IMR-90 (cell line): ENCODE measurements around the gene CRYBA2. TPM values are rescaled to one million over a fixed set of nuclear protein-coding genes. Genes with fewer than 3 reads are reported as not detected.

Experiments used
- ATAC-seq: fragments of 200-7000 bp; cut with Tn5 transposase; 2 replicates; pipeline ENCODE4 v1.9.1; 2020; ENCODE audit warnings: low read depth, mild to moderate bottlenecking, moderate library complexity
- BruUV-seq: library from RNA; stranded (reverse); fragments of 400-500 nt; replicated peaks from 2 replicates; lab custom pipeline; 2021; lab: Mats Ljungman, UMichigan
- CTCF ChIA-PET: fragments of 300-600 bp; formaldehyde crosslinking; extraction: SDS; loops from one replicate; lab custom pipeline; 2021; ENCODE audit warnings: antibody characterized with exemption; lab: Yijun Ruan, JAX
- POLR2A ChIA-PET: fragments of 300-600 bp; sonication (Branson Sonifier 250); formaldehyde crosslinking; loops from one replicate; lab custom pipeline; 2022; ENCODE audit warnings: antibody characterized with exemption; ENCODE audit not compliant: unreplicated experiment; lab: Charles Lee
- DNase-seq: peaks from one replicate; pipeline ENCODE4 v3.0.0; 2013
- H2AFZ ChIP-seq: replicated peaks from 2 replicates; pipeline ENCODE3; 2013; ENCODE audit warnings: low read length, mild to moderate bottlenecking; ENCODE audit not compliant: poor library complexity
- H2AK5ac ChIP-seq: 2 replicates; pipeline ENCODE4 v1.6.1; 2013; ENCODE audit warnings: low read depth, low read length, inconsistent platforms
- H2AK9ac ChIP-seq: replicated peaks from 2 replicates; pipeline ENCODE3; 2013; ENCODE audit warnings: mild to moderate bottlenecking, low read depth, low read length, moderate library complexity; ENCODE audit not compliant: poor library complexity
- H2BK120ac ChIP-seq: 2 replicates; pipeline ENCODE4 v1.6.1; 2013; ENCODE audit warnings: low read depth, low read length, inconsistent platforms
- H2BK15ac ChIP-seq: 3 replicates; pipeline ENCODE4 v1.6.1; 2013; ENCODE audit warnings: low read depth, low read length, inconsistent platforms
- H2BK20ac ChIP-seq: 2 replicates; pipeline ENCODE4 v1.6.1; 2013; ENCODE audit warnings: low read depth, mild to moderate bottlenecking, inconsistent platforms, low read length, moderate library complexity
- H2BK5ac ChIP-seq: 2 replicates; pipeline ENCODE4 v1.6.1; 2013; ENCODE audit warnings: mild to moderate bottlenecking, low read depth, low read length, inconsistent platforms; ENCODE audit not compliant: poor library complexity, severe bottlenecking
- H3K14ac ChIP-seq: replicated peaks from 2 replicates; pipeline ENCODE4 v1.6.1; 2013; ENCODE audit warnings: low read depth, low read length, inconsistent platforms
- H3K18ac ChIP-seq: 2 replicates; pipeline ENCODE4 v1.6.1; 2013; ENCODE audit warnings: low read depth, low read length, control low read depth
- H3K23ac ChIP-seq: 2 replicates; pipeline ENCODE4 v1.6.1; 2013; ENCODE audit warnings: low read depth, low read length, inconsistent platforms
- H3K27ac ChIP-seq: 2 replicates; pipeline ENCODE4 v1.5.1; 2013; ENCODE audit warnings: mild to moderate bottlenecking, control low read depth, low read length; ENCODE audit not compliant: insufficient read depth
- H3K27me3 ChIP-seq: 2 replicates; pipeline ENCODE4 v1.6.1; 2013; ENCODE audit warnings: low read length; ENCODE audit not compliant: control insufficient read depth, insufficient read depth
- H3K36me3 ChIP-seq: 2 replicates; pipeline ENCODE4 v1.6.1; 2013; ENCODE audit warnings: low read length, mixed read lengths; ENCODE audit not compliant: control insufficient read depth, insufficient read depth
- H3K4ac ChIP-seq: 2 replicates; pipeline ENCODE4 v1.6.1; 2013; ENCODE audit warnings: low read depth, low read length, inconsistent platforms
- H3K4me1 ChIP-seq: 2 replicates; pipeline ENCODE4 v1.6.1; 2013; ENCODE audit warnings: low read length, mixed read lengths; ENCODE audit not compliant: control insufficient read depth, insufficient read depth
- H3K4me2 ChIP-seq: 2 replicates; pipeline ENCODE4 v1.6.1; 2013; ENCODE audit warnings: low read depth, mild to moderate bottlenecking, control low read depth, low read length, moderate library complexity
- H3K4me3 ChIP-seq: 2 replicates; pipeline ENCODE4 v1.5.1; 2013; ENCODE audit warnings: low read depth, mild to moderate bottlenecking, control low read depth, low read length, moderate library complexity; ENCODE audit not compliant: insufficient read depth
- H3K56ac ChIP-seq: 2 replicates; pipeline ENCODE4 v1.6.1; 2013; ENCODE audit warnings: low read length, inconsistent platforms; ENCODE audit not compliant: insufficient read depth; ENCODE audit errors: extremely low read depth
- H3K79me1 ChIP-seq, 2 experiments: 2 replicates each; pipeline ENCODE4 v1.6.1; 2013; ENCODE audit warnings: low read length in 2 of 2, inconsistent platforms in 1 of 2, low read depth in 1 of 2
- H3K9ac ChIP-seq: 2 replicates; pipeline ENCODE4 v1.6.1; 2013; ENCODE audit warnings: low read depth, low read length, control low read depth
- H3K9me1 ChIP-seq: 2 replicates; pipeline ENCODE4 v1.6.1; 2013; ENCODE audit warnings: low read length, inconsistent platforms; ENCODE audit not compliant: insufficient read depth
- H3K9me3 ChIP-seq: 2 replicates; pipeline ENCODE4 v1.6.1; 2013; ENCODE audit warnings: low read length; ENCODE audit not compliant: control insufficient read depth, insufficient read depth
- H4K20me1 ChIP-seq: 2 replicates; pipeline ENCODE4 v1.6.1; 2013; ENCODE audit warnings: low read length, inconsistent platforms; ENCODE audit not compliant: insufficient read depth
- H4K5ac ChIP-seq: 2 replicates; pipeline ENCODE4 v1.6.1; 2013; ENCODE audit warnings: mild to moderate bottlenecking, low read depth, low read length, control low read depth
- H4K8ac ChIP-seq, 2 experiments: 2 replicates each; pipeline ENCODE4 v1.6.1; 2013; ENCODE audit warnings: low read depth in 2 of 2, low read length in 2 of 2, control low read depth in 1 of 2, inconsistent platforms in 1 of 2
- H4K91ac ChIP-seq: 2 replicates; pipeline ENCODE4 v1.6.1; 2013; ENCODE audit warnings: low read depth, low read length, inconsistent platforms; ENCODE audit not compliant: insufficient read depth
- BHLHE40 ChIP-seq: fragments of 150-350 bp; IDR thresholded peaks from 2 replicates; pipeline ENCODE4 v1.6.1; 2016; ENCODE audit warnings: mild to moderate bottlenecking, low read depth, low read length
- CEBPB ChIP-seq: IDR thresholded peaks from 2 replicates; pipeline ENCODE4 v1.6.1; 2012; ENCODE audit warnings: low read depth, low read length, improper control_type of control experiment
- CHD1 ChIP-seq: IDR thresholded peaks from 2 replicates; pipeline ENCODE4 v1.6.1; 2012; ENCODE audit warnings: low read depth, low read length, improper control_type of control experiment
- FOS ChIP-seq: fragments of 150-350 bp; IDR thresholded peaks from 2 replicates; pipeline ENCODE4 v1.6.1; 2016; ENCODE audit warnings: low read depth, low read length
- MAFK ChIP-seq: IDR thresholded peaks from 2 replicates; pipeline ENCODE4 v1.6.1; 2012; ENCODE audit warnings: low read depth, low read length, improper control_type of control experiment
- RAD21 ChIP-seq: IDR thresholded peaks from 2 replicates; pipeline ENCODE4 v1.6.1; 2012; ENCODE audit warnings: low read length, improper control_type of control experiment
- SMC3 ChIP-seq: fragments of 150-350 bp; IDR thresholded peaks from 2 replicates; pipeline ENCODE4 v1.6.1; 2016; ENCODE audit warnings: low read depth, mild to moderate bottlenecking, antibody characterized with exemption, low read length, moderate library complexity
- WGBS, 2 experiments: methylation state at CpG; one replicate each; pipeline versions ENCODE4 v1.1.5 to v1.1.7; 2013; ENCODE audit warnings: missing lambda C conversion rate in 2 of 2; ENCODE audit not compliant: insufficient read length in 1 of 2; ENCODE audit errors: extremely low coverage in 2 of 2; 5-methylcytosine and 5-hydroxymethylcytosine counted together
- dilution Hi-C: fragments of 300-500 bp; cut with HindIII; formaldehyde crosslinking; loops from one replicate; pipeline ENCODE4 v1.14.3; 2018; ENCODE audit warnings: low sequenced_read_pairs; ENCODE audit not compliant: unreplicated experiment
- in situ Hi-C: fragments of 300-500 bp; cut with MboI; formaldehyde crosslinking; loops from 3 replicates; pipeline ENCODE4 v1.14.3; 2019; ENCODE audit warnings: low sequenced_read_pairs, inconsistent platforms, mixed read lengths
- intact Hi-C: fragments of 100-400 bp; cut with micrococcal nuclease; formaldehyde crosslinking; loops from 2 replicates; pipeline ENCODE4 v1.10.0; 2022
- polyA plus RNA-seq, 3 experiments: library from polyadenylated mRNA; depleted of rRNA; stranded (reverse); fragments of >200 nt; gene quantifications; 2 replicates each; pipeline ENCODE4 v1.2.3, GENCODE V29; 2012; ENCODE audit warnings: low replicate concordance in 1 of 3
- total RNA-seq: library from RNA; depleted of rRNA; stranded (reverse); fragments of >200 nt; gene quantifications from 2 replicates; pipeline ENCODE4 v1.2.3, GENCODE V29; 2012
- TF ChIP-seq, protein P1 (sequence below): fragments of 150-350 bp; IDR thresholded peaks from 2 replicates; pipeline ENCODE4 v1.6.1; 2017; ENCODE audit warnings: mild to moderate bottlenecking, antibody characterized with exemption, low read length, low read depth
- TF ChIP-seq, protein P2 (sequence below): fragments of 150-350 bp; IDR thresholded peaks from 2 replicates; pipeline ENCODE4 v1.6.1; 2016; ENCODE audit warnings: low read depth, mild to moderate bottlenecking, low read length, moderate library complexity, borderline replicate concordance

The CRYBA2 gene
- total and polyA plus RNA-seq, 2 of the 4 experiments (the other 2 are of a cell fraction): not detected

DNA sequence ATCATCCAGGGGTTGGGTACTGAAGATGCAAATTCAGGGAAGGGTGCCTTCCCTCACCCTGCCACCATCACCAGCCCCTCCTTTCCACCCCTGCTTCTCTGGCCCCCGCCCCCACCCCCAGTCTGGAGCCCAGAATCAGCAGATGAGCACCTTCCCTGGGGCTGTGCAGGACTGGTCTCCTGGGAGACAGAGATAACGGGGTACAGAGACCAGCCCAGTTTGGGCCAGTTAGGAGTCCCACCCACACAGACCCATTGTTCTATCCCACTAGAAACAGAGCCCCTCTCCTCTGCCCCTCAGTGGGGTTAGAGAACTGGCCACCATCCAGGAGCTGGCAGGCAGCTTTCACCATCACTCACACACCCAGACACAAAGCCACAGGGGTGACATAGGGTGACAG lies 4.5 kb upstream of the CRYBA2 start (continued):
- no peak for TF ChIP-seq SMC3
- TF ChIP-seq, protein P1, sequence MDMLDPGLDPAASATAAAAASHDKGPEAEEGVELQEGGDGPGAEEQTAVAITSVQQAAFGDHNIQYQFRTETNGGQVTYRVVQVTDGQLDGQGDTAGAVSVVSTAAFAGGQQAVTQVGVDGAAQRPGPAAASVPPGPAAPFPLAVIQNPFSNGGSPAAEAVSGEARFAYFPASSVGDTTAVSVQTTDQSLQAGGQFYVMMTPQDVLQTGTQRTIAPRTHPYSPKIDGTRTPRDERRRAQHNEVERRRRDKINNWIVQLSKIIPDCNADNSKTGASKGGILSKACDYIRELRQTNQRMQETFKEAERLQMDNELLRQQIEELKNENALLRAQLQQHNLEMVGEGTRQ: no peak

DNA sequence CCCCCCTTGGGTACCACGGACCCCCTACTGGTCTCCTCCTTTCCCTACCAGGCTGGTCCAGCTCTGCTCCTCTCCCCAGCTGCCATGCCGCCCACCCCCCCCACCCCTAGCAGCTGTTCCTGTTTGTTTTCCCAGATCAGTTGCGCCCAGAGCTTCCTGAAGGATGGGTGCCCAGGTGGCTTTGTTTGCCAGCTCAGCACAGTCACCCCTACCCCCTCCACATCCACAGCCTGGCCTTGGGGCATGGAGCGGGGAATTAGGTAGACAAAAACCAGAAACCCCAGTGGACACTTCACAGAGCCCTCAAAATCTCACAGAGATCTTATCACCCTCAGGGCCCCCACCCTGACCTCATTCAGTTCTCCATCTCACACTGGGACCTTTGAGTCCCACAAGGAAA lies 3.7 kb upstream of the CRYBA2 start:
- H3K56ac ChIP-seq: no peak overlapping the region
- no peak overlapping the region for H4K91ac ChIP-seq
- POLR2A ChIA-PET: no interaction called here
- 85% methylated on average over 2 of the region's 4 CpGs; no CpG with 5 or more reads in 1 of the 2 experiments for WGBS, 2 experiments
- H2BK15ac ChIP-seq: no peak overlapping the region
- no peak overlapping the region for H3K4me3 ChIP-seq
- H3K27me3 ChIP-seq: peaks cover 85% of the 10 kb centered on the region
- DNase-seq (no peak), ATAC-seq (no peak)
- no peak overlapping the region for H3K4me2 ChIP-seq
- no peak overlapping the region for H2BK120ac ChIP-seq
- H2BK5ac ChIP-seq: no peak overlapping the region
- dilution Hi-C loops (no loop called here), in situ Hi-C loops (no loop called here), intact Hi-C loops (loop anchor here (1.0 kb wide), 2 partner anchors 32 to 158 kb away; no protein-coding TSS in a partner anchor)
- no peaks in the 10 kb centered on the region; the same call in 1 of the 2 replicates for H3K4me1 ChIP-seq
- H2AK9ac ChIP-seq: no peak overlapping the region
- no peaks in the 10 kb centered on the region for H3K79me1 ChIP-seq
- H2AK5ac ChIP-seq: no peak overlapping the region
- H2BK20ac ChIP-seq: no peak overlapping the region
- H3K27ac ChIP-seq: no peak overlapping the region
- H3K9ac ChIP-seq: no peak overlapping the region
- H4K8ac ChIP-seq: no peak overlapping the region
- BruUV-seq: no TSS peak
- no peaks in the 10 kb centered on the region for H3K36me3 ChIP-seq
- H3K4ac ChIP-seq: no peak overlapping the region
- no peak overlapping the region for H4K5ac ChIP-seq
- H3K9me3 ChIP-seq: no peaks in the 10 kb centered on the region
- H3K23ac ChIP-seq: no peak overlapping the region
- no peak overlapping the region for H2AFZ ChIP-seq
- no peak overlapping the region for H3K14ac ChIP-seq
- H3K9me1 ChIP-seq: no peaks in the 10 kb centered on the region
- no peaks in the 10 kb centered on the region for H4K20me1 ChIP-seq
- TF ChIP-seq MAFK: no peak
- no peak for TF ChIP-seq FOS
- no peak for TF ChIP-seq RAD21
- TF ChIP-seq, protein P2, sequence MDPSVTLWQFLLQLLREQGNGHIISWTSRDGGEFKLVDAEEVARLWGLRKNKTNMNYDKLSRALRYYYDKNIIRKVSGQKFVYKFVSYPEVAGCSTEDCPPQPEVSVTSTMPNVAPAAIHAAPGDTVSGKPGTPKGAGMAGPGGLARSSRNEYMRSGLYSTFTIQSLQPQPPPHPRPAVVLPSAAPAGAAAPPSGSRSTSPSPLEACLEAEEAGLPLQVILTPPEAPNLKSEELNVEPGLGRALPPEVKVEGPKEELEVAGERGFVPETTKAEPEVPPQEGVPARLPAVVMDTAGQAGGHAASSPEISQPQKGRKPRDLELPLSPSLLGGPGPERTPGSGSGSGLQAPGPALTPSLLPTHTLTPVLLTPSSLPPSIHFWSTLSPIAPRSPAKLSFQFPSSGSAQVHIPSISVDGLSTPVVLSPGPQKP: no peak
- TF ChIP-seq BHLHE40: no peak
- TF ChIP-seq CEBPB: no peak
- no peak for TF ChIP-seq CHD1
- TF ChIP-seq, protein P1: no peak
- no peak overlapping the region for H3K18ac ChIP-seq
- CTCF ChIA-PET: interaction anchor here (1.5 kb wide), 1 partner anchor 122 kb away, joined by 3 read pairs; no protein-coding TSS in a partner anchor
